ENCODE data around the gene RPGRIP1.
"Not testable (repeated sequence)": the region's sequence is repeated elsewhere in the genome, so short reads cannot be mapped to it uniquely, and the experiment has no call there.

RPGRIP1 gene

GRCh38 chr14:21267886-21268616 is 11.8 kb upstream of the RPGRIP1 start:
- TF ChIP-seq CTCF (IDR thresholded peaks at IDR 0.05; ENCODE audit: borderline replicate concordance, insufficient read depth, low read depth, low read length): no peak
- peak overlapping the region; percentile 75 for H3K4me3 ChIP-seq (ENCODE audit: low read depth, low read length)

- TF ChIP-seq CTCF (IDR thresholded peaks at IDR 0.05; ENCODE audit: borderline replicate concordance, insufficient read depth, low read depth, low read length): no peak
- H3K4me3 ChIP-seq (ENCODE audit: low read depth, low read length): peak overlapping the region; percentile 75
These were observed 11.1 kb upstream of the RPGRIP1 start for GRCh38 chr14:21268617-21269251.

- peak within 1 kb of the TSS; percentile 75 for H3K4me3 ChIP-seq (ENCODE audit: low read depth, low read length)
- TF ChIP-seq CTCF (IDR thresholded peaks at IDR 0.05; ENCODE audit: borderline replicate concordance, insufficient read depth, low read depth, low read length): no peak
These were observed 10.4 kb upstream of the RPGRIP1 start, which contains the start of gene HNRNPC for GRCh38 chr14:21269252-21270046. TSS of gene HNRNPC (minus strand) at chr14:21269442. CDS start at chr14:21234193, 35,249 bp downstream.

GRCh38 chr14:21272661-21273060 is 7.2 kb upstream of the RPGRIP1 start:
- not testable (repeated sequence) for H3K4me3 ChIP-seq (ENCODE audit: low read depth, low read length)

- TF ChIP-seq CTCF (IDR thresholded peaks at IDR 0.05; ENCODE audit: borderline replicate concordance, insufficient read depth, low read depth, low read length): no peak
- H3K4me3 ChIP-seq (ENCODE audit: low read depth, low read length): no peak overlapping the region
These were observed 4.5 kb upstream of the RPGRIP1 start for GRCh38 chr14:21275261-21275858.

GRCh38 chr14:21278632-21279031 is 1.3 kb upstream of the RPGRIP1 start:
- no peak for TF ChIP-seq CTCF (IDR thresholded peaks at IDR 0.05; ENCODE audit: borderline replicate concordance, insufficient read depth, low read depth, low read length)
- no peak overlapping the region for H3K4me3 ChIP-seq (ENCODE audit: low read depth, low read length)

- H3K4me3 ChIP-seq (ENCODE audit: low read depth, low read length): not testable (repeated sequence)
These were observed 2.0 kb downstream of the RPGRIP1 start for GRCh38 chr14:21281917-21282316.

GRCh38 chr14:21286516-21286915 is 6.6 kb downstream of the RPGRIP1 start:
- not testable (repeated sequence) for H3K4me3 ChIP-seq (ENCODE audit: low read depth, low read length)

Data from GM12875 (cell line).